Fibroblast of the conjunctiva (primary cell): ENCODE data around the gene CLEC16A.

ENCODE experiments used
- DNase-seq: peaks from one replicate; pipeline ENCODE4 v3.0.0-alpha.2; 2010; ENCODE audit warnings: low read depth

The CLEC16A gene

GRCh38 chr16:11038777-11039176 is 94.4 kb downstream of the CLEC16A start:
- no peak for DNase-seq

- no peak for DNase-seq
Measured at GRCh38 chr16:11039726-11040125, 95.4 kb downstream of the CLEC16A start.

DNA sequence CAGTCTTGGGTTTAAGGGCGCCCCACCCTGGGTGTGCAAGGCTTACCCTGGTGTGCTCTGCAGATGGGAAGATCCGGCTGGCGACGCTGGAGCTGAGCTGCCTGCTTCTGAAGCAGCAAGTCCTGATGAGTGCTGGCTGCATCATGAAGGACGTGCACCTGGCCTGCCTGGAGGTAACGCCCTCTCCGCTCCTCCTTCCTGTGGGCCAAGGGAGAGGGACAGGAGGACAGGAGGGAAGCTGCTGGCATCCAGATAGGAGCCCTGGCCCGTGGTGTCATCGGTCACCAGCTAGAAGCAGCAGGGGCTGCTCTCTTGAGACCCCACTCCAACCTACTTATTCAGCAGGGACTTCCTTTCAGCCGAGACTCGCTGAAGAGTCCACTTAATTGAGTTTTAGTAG is 97.8 kb downstream of the CLEC16A start:
- no peak for DNase-seq

GRCh38 chr16:11045441-11045840 is 101.1 kb downstream of the CLEC16A start:
- DNase-seq: no peak

- DNase-seq: no peak
Measured at GRCh38 chr16:11045846-11046245, 101.5 kb downstream of the CLEC16A start.

DNA sequence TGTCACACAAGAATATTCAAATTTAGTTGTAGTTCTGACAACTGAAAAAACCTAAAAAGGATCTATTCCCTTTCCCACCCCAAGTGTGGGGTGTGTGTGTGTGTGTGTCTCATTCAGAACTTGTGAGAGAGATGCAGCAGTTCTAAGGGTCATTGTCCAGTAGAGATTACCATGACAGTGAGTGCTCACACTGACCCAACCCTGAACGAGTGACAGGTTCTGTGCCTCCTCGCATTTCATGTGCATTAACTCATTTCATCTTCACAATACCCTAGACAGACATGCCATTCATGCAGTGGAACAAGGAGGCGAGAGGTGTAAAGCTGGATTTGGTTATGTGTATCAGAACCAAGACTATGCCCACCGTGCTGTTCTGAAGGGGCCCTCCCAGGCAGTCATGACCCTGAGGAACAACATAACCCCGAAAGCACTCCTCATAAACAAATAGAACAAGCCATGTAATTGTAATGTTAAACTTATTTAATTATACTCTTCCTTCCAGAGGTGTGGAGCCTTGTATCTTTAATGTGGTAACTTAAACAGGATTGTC is 102.1 kb downstream of the CLEC16A start:
- no peak for DNase-seq

DNA sequence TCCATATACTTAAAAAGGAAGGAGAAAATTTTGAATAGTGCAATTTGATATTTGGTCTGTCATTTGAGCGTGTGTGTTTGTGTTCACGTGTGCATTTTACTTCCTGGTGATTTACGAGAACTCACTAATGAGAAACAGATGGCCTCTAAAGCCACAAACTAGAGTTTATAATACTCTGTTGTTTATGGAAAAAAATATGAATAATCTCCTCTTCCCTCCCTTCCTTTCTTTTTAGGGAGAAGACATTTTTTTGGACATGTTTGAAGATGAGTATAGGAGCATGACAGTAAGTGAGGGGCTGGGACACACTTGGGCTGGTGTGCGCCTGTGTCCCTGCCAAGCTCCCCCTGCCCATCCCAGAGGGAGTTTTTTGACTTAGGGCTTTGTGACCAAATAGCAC is 102.7 kb downstream of the CLEC16A start:
- DNase-seq: peak; percentile 86

- DNase-seq: no peak
Measured at GRCh38 chr16:11047939-11048800, 103.8 kb downstream of the CLEC16A start.

- no peak for DNase-seq
Measured at GRCh38 chr16:11049396-11050059, 105.2 kb downstream of the CLEC16A start.

- DNase-seq: no peak
Measured at GRCh38 chr16:11050536-11050935, 106.2 kb downstream of the CLEC16A start.

GRCh38 chr16:11050944-11051343 is 106.6 kb downstream of the CLEC16A start:
- no peak for DNase-seq

- DNase-seq: no peak
Measured at GRCh38 chr16:11051430-11051829, 107.1 kb downstream of the CLEC16A start.

DNA sequence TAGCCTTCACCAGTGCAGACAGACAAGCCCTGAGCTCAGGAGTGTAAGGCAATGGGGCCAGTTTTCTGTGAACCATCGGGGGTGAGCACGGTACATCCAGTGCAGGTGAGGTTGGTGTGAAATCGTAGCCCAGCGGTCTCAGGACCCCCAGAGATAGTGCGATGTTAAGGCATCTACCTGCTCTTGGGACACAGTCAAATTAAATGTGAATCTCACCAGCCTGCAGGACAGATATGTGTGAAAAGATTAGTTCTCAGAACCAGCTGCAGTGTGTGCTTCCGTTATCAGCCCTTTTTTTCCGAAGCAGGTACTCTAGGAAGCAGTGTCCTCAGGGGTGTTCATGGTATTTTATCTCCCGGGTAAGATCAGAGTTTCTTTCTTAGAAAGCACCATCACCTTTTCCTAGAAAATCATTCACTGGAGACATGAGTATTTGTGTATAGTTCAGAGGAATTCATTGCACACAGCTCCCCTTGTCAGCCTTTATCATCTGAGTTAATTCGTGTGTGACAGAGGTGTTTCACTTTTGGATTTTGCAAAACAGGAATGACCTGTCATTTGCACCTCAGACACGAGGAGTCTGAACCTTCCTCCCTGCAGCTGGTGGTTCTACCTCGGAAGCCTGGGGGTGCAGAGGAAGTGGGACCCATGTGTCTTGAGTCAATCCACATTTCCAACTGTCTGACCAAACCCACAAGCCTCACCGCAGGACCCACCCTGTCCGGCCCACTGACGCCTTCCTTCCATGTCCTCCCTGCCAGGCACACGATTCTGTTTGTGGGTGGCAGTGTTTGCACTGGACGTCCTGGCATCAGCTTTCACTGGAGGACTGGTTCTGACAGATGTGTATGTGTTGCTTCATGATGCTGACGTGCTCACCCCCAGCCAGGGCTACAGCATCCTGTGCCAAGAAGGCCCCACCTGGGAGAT is 107.8 kb downstream of the CLEC16A start:
- no peak for DNase-seq

DNA sequence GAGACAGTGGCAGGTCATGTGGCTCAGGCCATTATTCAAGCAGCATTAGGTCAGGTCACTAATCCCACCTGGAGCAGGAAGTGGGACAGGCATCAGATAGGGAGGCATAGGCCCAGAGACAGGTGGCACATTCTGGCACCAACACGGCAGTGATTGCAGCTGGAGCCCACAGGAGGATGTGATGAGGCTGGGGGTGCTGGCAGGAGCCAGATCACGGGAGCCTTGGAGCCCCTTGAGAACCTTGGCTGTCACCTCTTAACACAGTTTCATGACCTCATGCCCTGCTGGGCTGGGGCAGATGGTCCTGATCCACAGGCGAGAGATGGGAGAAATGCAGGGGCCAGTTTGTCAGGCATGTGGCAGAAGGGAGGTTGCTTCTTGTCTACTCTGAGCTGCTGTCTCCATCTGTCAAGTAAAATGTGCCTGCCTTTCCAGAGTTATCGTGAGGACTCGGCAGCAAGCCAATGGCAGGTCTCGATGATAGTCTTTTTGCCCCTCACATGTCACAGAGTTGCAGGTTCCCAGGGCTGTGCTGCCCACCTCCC is 109.6 kb downstream of the CLEC16A start:
- DNase-seq: no peak

GRCh38 chr16:11056090-11056992 is 112.0 kb downstream of the CLEC16A start:
- DNase-seq: peak; percentile 71

DNA sequence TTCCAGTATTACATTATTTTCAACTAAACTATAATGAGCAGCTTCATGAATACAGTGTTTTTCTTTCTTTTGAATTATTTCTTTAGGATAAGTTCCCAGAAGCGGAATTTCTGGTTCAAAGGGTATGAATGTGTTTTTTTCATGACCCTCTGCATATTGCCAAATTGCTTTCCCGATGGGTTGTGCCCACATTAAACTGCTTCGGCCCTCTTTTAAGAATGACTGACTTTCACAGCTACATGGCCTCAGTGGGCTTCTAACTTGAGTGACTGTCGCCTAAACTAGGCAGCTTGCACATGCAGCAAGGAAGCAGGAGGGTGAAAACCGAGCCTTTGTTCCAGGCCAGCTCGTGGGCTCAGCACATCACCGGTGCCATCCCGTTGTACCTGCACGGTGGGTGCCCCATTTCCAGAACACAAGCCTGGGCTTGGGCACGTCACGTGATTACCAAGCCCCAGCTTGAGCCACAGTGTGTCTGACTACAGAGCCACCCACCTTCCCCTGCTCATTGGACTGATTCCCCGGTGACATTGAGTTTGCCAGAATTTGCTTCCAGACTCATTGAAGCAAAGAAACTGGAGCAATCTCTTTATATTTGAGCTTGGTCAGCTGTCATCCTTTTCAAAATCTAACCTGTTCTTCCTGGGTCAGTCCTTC is 112.8 kb downstream of the CLEC16A start:
- DNase-seq: no peak

- no peak for DNase-seq
Measured at GRCh38 chr16:11057711-11058345, 113.5 kb downstream of the CLEC16A start.

- no peak for DNase-seq
Measured at GRCh38 chr16:11058832-11059231, 114.5 kb downstream of the CLEC16A start.

GRCh38 chr16:11059588-11059987 is 115.2 kb downstream of the CLEC16A start:
- DNase-seq: no peak

DNA sequence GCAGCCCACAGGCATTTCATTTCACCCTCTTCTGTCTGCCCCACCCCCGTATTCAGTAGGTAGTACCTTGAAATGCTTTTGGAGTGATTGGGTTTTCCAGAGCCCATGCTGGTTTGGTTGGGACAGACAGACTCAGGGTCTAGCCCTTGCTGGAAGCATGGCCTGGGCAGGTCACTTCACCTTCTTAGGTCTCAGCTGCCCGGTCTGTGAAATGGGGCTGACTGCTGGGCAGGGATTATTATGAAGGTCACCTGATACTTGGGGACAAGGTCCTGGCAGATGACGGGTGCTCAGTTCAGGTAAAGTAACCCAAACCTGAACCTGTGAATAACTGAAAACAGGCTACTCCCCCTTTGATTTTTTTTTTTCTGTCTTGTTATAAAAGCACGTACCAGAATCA is 116.0 kb downstream of the CLEC16A start:
- DNase-seq: no peak
